SH-SY5Y (cell line): ENCODE measurements around the gene CYTH3.

Experiments
- GATA2 ChIP-seq: IDR thresholded peaks from 2 replicates; pipeline ENCODE4 v1.6.1; 2011; ENCODE audit warnings: mild to moderate bottlenecking, low read depth, low read length
- GATA3 ChIP-seq: IDR thresholded peaks from 2 replicates; pipeline ENCODE4 v1.6.1; 2011; ENCODE audit warnings: low read depth, mild to moderate bottlenecking, low read length, moderate library complexity

- no peak for TF ChIP-seq GATA2
- TF ChIP-seq GATA3, result no peak
These were observed 35.4 kb downstream of the CYTH3 start for GRCh38 chr7:6237011-6237410.
